Muscle of back (tissue), 11 donors: Measurements from ENCODE around the gene PGBD5. TPM values are rescaled to one million over a fixed set of nuclear protein-coding genes. Genes with fewer than 3 reads are reported as not detected.
A peak's percentile ranks its signal among the peaks of the same experiment; 100 is the strongest.

Experiments
- DNase-seq, 3 donors: peaks; one replicate each; pipeline versions ENCODE4 v3.0.0 to v3.0.0-alpha.2; 2013
- polyA plus RNA-seq, 10 donors: library from polyadenylated mRNA; unstranded; fragments of 120-200 nt; gene quantifications; one replicate each; pipeline ENCODE4 v1.2.1, GENCODE V29; 2013; ENCODE audit not compliant: insufficient read length in 10 of 10

Gene PGBD5
- polyA plus RNA-seq, 10 donors = 5.2 to 39.1 (median 20.1) TPM

DNA sequence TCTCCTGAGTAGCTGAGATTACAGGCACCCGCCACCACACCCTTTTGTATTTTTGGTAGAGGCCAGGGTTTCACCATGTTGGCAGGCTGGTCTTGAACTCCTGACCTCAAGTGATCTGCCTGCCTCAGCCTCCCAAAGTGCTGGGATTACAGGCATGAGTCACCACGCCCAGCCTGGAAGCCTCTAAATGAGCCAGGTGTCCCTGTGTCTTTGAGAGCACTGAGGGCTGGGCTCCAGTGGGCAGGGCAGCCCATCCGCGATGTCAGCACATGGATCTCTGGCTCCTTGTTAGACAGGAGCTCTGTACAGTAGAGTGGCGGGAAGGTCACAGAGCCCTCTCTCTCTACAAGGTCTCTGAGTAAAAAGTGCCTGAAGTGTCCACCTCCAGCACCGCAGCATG lies 124.3 kb downstream of the PGBD5 start:
- DNase-seq = no peak

GRCh38 chr1:230301322-230301721 lies 124.8 kb downstream of the PGBD5 start:
- no peak for DNase-seq

DNA sequence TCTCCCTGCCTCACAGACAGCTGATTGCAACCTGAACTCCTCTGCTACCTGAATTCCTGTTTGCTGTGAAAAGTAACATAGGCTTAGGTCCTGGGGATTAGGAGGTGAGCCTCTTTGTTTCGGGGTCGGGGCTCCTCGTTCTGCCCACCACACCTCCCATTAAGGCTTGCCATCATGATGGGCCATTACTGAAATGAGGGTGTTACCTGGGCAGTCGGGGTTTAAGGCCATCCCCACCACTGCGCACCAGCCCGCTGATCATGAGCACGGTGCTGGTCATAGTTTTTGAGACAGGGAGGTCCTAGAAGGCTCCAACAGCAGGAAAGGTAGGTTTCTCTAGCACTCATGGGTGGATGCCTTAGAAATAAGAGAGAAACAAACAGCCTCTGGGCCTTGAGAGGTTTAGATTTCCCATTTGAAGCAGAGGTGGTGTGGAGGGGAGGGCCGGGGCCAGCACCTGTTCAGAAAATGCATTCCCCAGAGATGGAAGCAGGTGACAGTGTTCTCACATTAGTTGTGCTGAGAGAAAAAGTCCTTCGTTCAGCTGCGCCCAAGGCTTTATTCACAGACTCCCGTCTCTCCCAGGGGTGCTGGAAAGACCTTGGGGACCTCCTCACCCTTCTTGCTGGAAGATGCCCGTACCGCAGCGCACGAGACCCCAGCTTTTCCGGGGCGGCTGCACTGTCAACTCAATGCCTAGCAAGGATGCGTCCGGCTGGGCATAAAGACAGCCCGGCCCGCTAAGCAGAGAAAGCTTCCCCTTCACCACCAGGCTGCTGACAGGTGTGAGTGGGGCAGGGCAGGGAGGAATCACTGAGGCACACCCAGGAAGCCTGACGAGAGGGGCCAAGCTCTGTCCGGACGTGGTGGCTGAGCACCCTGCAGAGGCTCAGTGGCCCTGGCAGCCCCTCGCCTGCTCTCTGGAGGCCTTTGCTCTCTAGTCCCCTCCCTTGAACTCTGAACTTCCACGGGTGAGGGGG lies 125.5 kb downstream of the PGBD5 start:
- DNase-seq = no peak

- no peak for DNase-seq
Measured at GRCh38 chr1:230299191-230300006, 126.7 kb downstream of the PGBD5 start.

DNA sequence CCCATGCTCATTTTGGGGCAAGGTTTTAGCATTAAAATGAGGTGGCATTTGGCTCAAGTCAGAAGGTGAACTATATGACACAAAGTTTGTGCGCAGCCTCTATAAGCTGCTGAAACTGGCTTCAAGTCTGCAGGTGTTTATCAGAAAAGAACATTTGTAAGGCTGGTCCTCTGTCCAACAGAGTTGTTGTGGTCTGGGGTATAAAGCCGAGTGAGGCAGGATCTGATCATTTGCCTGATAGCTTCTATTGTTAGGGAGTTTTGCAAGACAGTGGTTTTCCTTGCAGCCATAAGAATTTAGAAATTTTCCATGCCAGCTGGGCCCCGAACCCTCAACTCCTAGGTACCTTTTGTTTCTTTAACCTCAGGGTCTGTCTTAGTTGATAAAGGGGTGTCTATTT lies 130.8 kb downstream of the PGBD5 start:
- DNase-seq = no peak

GRCh38 chr1:230293390-230293700 lies 132.8 kb downstream of the PGBD5 start:
- peak in 2 of 3 donors; percentile 26 to 50 for DNase-seq

GRCh38 chr1:230292689-230293389 lies 133.3 kb downstream of the PGBD5 start:
- no peak for DNase-seq

DNA sequence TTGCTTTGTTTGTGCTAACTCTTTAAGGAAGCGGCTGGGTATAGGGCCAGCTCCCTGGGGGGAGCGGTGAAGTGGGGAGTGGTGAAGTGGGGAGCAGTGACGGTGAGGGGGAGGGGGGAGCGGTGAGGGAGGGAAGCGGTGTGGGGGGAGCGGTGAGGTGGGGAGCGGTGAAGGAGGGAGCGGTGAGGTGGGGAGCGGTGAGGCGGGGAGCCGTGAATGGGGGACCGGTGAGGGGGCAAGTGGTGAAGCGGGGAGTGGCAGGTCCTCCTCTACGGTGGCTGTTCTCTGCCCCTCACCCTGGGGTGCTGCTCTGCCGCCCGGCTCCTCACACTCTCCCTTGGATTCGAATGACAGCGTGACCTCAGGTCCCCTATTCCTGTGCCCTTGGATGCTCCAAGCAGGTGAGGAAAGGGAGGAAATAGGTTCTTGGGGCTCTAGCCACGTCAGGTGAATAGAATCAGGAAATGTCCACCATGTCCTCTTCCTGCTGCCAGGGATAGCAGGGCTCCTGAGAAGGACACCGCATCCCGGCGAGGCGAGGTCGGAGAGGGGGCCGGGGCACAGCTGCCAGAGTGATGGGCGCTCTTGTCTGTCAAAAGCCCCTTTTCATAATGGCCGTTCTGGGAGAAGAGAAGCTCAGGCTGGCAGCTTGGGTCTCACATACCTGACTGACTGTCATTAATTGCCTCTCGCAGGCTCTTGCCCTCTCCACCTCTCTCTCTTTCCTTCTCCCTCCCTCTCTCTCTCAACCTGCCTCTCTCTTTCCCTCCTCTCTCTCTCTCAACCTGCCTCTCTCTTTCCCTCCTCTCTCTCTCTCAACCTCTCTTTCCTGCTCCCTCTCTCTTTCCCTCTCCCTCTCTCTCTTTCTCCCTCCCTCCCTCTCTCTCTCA lies 134.2 kb downstream of the PGBD5 start:
- DNase-seq = no peak

DNA sequence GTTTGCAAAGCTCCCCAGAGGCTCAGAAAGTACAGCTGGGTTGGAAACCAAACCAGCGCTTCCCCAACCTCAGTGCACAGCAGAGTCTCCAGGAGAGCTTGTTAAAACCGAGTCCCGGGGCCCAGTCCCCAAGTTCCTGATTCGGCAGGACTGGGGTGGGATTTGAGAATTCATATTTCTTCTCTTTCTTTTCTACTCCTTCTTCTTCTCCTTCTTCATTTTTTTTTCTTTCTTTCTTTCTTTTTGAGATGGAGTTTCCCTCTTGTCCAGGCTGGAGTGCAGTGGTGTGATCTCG lies 136.8 kb downstream of the PGBD5 start:
- no peak for DNase-seq

DNA sequence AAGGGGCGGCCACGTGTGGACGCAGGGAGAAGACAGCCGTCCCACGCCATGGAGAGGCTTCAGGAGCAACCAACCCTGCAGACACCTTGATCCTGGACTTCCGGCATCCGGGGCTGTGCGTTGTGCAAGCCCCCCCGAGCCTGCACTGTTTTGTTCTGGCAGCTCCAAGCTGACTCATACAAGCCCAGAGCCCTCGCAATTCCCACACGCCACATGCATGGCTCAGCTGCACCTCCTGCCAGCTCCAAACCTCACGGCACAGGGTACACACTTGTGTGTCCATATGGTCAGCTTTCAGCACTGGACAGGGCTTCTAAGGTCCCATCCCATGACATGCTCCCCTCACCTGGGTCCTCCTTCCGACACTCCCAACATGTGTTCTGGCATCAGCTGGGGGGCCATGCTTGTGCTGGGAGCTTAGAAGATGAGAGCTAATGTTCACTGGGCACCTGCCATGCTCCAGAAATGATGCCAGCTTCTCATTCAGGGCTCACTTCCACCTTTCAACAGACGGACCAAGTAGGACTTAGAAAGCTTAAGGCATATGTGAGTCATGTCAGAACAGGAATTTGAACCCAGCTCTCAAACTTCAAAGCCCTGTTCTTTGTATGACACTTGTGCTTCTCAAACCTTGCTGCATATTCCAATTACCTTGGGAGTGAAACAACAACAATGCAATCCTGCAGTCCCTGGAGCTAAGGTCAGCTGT lies 137.3 kb downstream of the PGBD5 start:
- no peak for DNase-seq

- DNase-seq = no peak
Measured at GRCh38 chr1:230287674-230288315, 138.3 kb downstream of the PGBD5 start.

DNA sequence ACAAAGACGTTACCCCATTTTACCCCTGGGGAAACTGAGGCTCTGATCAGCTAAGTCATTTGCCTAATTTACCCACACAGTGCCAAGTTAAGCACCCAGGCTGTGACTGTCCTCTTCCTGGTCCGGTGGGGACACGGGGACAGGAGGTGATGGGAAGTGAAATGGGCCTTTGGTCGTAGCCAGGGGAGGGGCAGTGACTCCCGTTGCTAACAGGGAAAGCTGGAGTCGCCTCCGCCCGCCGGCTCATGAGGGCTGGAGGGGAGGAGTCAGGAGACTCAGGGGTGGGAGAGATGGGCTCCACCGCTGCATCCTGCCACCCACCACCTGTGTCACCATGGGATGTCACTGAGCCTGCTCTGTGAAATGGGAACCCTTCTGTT lies 139.3 kb downstream of the PGBD5 start:
- no peak for DNase-seq

DNA sequence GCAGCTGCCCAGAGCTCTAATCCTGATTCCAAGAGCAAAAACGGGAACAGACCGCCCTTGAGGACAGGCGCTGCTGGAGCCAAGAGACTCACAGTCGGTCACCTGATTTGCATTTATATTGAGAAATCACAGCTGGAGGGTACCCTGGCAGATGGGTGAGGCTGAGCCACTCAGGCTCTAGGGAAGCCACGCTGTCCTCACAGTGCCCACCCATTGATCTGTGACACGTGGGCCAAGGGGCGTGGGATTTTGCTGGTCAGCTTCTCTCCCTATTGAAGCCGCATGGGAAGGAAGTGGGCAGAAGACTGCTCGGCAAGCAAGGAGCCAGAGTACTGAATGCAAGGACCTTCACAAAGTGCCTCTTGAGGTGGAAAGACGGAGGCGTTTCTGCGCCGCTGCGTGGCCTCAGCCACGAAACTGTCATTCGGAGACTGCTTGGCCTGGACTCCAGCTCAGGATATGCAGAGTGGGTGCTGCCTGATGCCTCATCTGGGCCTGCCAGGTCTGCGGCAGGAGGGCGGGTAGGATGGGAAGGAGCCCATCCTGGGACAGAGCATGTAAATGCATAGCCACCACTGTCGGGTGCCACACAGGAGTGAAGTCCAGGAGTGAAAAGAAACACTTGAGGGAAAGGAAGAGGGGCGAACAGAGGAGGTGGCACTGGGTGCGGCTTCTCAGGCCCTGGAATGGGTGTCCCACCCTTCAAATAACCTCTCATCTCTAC lies 139.8 kb downstream of the PGBD5 start:
- no peak for DNase-seq

DNA sequence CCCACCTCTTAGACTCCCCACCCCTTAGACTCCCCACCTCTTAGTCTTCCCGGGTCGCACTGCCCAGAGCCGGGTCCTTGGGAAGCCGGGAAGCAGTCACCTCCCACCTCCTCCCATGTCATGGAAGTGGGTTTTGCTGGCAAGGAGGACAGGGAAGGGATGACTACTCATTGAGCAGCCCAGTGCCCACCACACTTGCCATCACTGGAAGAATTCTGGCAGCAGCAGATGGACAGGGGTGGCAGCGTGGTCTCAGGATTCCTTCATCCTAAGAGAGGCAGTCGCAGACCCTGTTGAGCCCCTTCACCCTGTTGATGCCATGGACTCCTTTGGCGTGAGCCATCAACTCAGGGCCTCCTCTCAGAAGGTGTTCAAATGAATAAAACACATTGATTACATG lies 140.8 kb downstream of the PGBD5 start:
- DNase-seq = no peak

GRCh38 chr1:230284891-230285290 lies 141.2 kb downstream of the PGBD5 start:
- DNase-seq = no peak

GRCh38 chr1:230283678-230284077 lies 142.5 kb downstream of the PGBD5 start:
- no peak for DNase-seq

DNA sequence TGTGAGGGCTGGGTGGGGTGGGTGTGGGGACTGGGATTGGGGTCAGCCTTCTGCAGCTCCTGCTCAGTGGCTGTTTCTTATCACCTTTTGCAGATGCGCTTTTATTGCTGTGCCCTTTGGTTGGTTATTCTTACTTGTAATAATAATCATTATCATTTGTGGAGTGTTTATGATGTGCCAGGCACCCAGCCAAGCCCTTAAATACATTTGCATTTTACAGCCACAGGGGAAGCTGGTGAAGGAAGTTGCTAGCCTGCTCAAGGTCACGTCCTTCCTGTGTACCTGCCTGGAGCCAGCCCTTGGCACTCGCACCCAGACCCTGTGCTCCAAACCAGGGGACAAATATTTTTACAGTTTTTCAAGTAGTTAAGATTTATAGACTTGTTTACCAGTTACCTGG lies 144.0 kb downstream of the PGBD5 start:
- DNase-seq = no peak

DNA sequence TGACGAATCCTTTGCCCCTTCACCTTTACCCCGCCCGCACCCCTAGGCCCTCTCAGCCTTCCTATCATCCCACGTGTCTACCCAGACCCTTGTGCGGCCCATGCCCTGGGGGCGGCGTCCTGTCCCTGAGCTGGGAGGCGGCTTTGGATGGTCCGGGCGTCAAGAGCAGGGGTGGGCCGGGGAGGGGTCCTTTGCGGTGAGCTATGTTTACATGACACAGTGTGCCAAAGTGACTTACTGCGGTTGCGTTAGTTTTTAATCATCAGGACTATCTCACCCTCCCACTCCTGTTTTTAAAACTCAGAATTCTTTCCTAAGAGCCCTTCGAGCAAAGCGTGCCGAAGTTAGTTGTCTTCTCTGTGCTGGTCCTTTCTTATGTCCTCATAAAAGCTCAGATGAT lies 144.6 kb downstream of the PGBD5 start:
- DNase-seq = no peak

DNA sequence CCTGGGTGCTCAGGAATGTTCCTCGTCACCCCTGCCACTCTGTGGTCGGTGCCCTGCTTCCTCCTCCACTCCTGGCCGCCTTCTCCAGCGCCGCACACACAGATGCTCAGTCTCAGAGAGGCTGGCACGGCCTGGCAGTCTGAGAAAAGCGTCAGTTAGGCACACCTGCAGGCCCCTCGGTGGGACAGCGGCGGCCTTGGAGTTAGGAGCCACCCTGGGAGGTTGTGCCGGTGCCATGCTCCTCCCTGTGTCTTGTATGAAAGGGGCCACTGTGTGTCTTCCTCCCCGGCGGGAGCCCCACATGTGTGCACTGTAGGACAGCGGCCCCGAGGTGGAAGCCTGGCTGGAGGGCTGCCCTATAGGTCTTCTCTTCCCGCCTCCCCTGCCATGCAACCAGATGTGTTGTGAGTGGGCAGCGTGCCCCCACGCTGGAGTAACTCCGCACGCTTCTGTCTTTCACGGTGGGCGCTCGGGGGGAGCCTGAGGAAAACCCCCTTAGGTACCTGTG lies 145.2 kb downstream of the PGBD5 start:
- no peak for DNase-seq
